Spleen (tissue), 11 donors: ENCODE results near the gene HEG1. TPM values are rescaled to one million over a fixed set of nuclear protein-coding genes. Genes with fewer than 3 reads are reported as not detected.

Experiments used
- DNase-seq: peaks from one replicate; pipeline ENCODE4 v3.0.0-alpha.2; 2020
- H3K27ac ChIP-seq, 8 donors: fragments of 200-600 bp; sonication (generic) in 7 of 8; 1 replicate in 4 of 8; 2 replicates in 4 of 8; pipeline versions ENCODE4 v1.5.0 to v1.8.0; 2016 to 2021; ENCODE audit warnings: inconsistent platforms in 4 of 8, mild to moderate bottlenecking in 4 of 8, moderate library complexity in 1 of 8
- H3K27me3 ChIP-seq, 7 donors: fragments of 200-600 bp; sonication (generic) in 6 of 7; replicated peaks in 1 of 7; 1 replicate in 4 of 7; 2 replicates in 3 of 7; pipeline versions ENCODE4 v1.5.0 to v1.8.0; 2016 to 2021; ENCODE audit warnings: inconsistent platforms in 3 of 7, mild to moderate bottlenecking in 1 of 7
- H3K36me3 ChIP-seq, 6 donors: fragments of 200-600 bp; sonication (generic) in 5 of 6; 1 replicate in 4 of 6; 2 replicates in 2 of 6; pipeline versions ENCODE4 v1.5.0 to v1.8.0; 2016 to 2021; ENCODE audit warnings: inconsistent platforms in 2 of 6
- H3K4me1 ChIP-seq, 6 donors: fragments of 200-600 bp; sonication (generic) in 5 of 6; 1 replicate in 3 of 6; 2 replicates in 3 of 6; pipeline versions ENCODE4 v1.5.0 to v1.8.0; 2016 to 2021; ENCODE audit warnings: inconsistent platforms in 3 of 6
- H3K4me3 ChIP-seq, 8 donors: fragments of 200-600 bp; sonication (generic) in 7 of 8; 1 replicate in 4 of 8; 2 replicates in 4 of 8; pipeline versions ENCODE4 v1.5.0 to v1.8.0; 2016 to 2021; ENCODE audit warnings: inconsistent platforms in 4 of 8, mild to moderate bottlenecking in 4 of 8, moderate library complexity in 2 of 8
- H3K9me3 ChIP-seq, 8 donors: fragments of 200-600 bp; sonication (generic) in 7 of 8; 1 replicate in 4 of 8; 2 replicates in 4 of 8; pipeline versions ENCODE4 v1.5.0 to v1.8.0; 2016 to 2021; ENCODE audit warnings: inconsistent platforms in 4 of 8
- POLR2A ChIP-seq, 3 donors: fragments of 450-650 bp; IDR thresholded peaks; one replicate each; pipeline ENCODE4 v1.5.1; 2017; ENCODE audit warnings: antibody characterized with exemption in 3 of 3, mild to moderate bottlenecking in 1 of 3
- POLR2AphosphoS5 ChIP-seq, 3 donors: sonication (generic); formaldehyde crosslinking; IDR thresholded peaks; one replicate each; pipeline ENCODE4 v1.5.1; 2017; ENCODE audit warnings: antibody characterized with exemption in 3 of 3
- WGBS, 5 donors: extraction: QIAGEN DNeasy Blood & Tissue Kit in 3 of 5; methylation state at CpG; one replicate each; pipeline versions ENCODE4 v1.1.5 to v1.1.7; 2013 to 2018; 5-methylcytosine and 5-hydroxymethylcytosine counted together
- intact Hi-C: fragments of 100-400 bp; cut with DNase I; formaldehyde crosslinking; loops from one replicate; pipeline ENCODE4 v1.15.0; 2023; ENCODE audit warnings: low total_unique reads
- polyA plus RNA-seq, 3 donors: library from polyadenylated mRNA; stranded (reverse); fragments of 200-250 nt; gene quantifications; one replicate each; pipeline ENCODE4 v1.2.1, GENCODE V29; 2013
- total RNA-seq, 7 donors: library from RNA; depleted of rRNA in 3 of 7; stranded (reverse); fragments of >200 nt in 3 of 7; fragmentation: NEBNext Ultra II Directional in 4 of 7; extraction: Animal tissue kit (Norgen Biotek cat#: 25700) in 4 of 7; gene quantifications; one replicate each; pipeline versions ENCODE4 v1.1.0 to v1.2.1, GENCODE V29; 2016 to 2021
- TF ChIP-seq, protein P1 (sequence below), 11 experiments: fragments of 200-600 bp in 7 of 11; fragments of 450-650 bp in 4 of 11; sonication (generic) in 4 of 11; IDR thresholded peaks in 8 of 11; conservative IDR thresholded peaks in 3 of 11; 1 replicate in 7 of 11; 2 replicates in 4 of 11; pipeline versions ENCODE4 v1.4.0 to v1.8.0; 2016 to 2021; ENCODE audit warnings: antibody characterized with exemption in 11 of 11, inconsistent platforms in 4 of 11, mild to moderate bottlenecking in 1 of 11
- donor health status: healthy with polysubstance abuse.
- donor health status: DM: no; HTN: no; CAD: no; lungs with moderate emphysema.
- donor health status: DM: no; HTN: no; CAD: no.
- donor health status: Bipolar disorder and iron deficiency.
- donor health status: healthy.
- donor health status: DM: no; HTN: no; CAD: no.
- donor health status: DM: yes; HTN: yes; CAD: no.

The HEG1 gene
- total and polyA plus RNA-seq, 10 donors, result 3.1 to 87.9 (median 64.7) TPM

DNA sequence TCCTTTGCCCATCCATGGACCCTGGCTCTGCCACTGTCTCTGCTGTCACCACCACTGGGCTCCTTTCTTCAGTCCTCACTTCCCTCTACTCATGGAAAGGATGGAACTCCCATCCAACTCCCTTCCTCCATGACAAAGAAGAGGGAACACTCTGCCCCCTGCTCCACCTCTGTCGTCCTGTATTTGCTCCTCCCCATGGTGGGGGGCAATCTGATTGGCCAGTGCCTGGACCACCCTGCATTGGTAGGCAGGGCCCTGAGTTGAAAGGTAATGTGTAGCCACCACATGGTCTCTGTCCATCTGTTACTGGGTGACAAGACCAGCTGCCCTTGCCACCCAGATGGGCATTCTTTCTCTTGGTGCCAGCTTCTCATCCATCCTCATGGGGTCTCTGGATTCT lies 20.7 kb upstream of the HEG1 start:
- H3K4me3 ChIP-seq, result no peak overlapping the region
- WGBS, 5 donors, result 58 to 88% (median 70%) methylated on average over 1 of the region's 1 CpG
- H3K4me1 ChIP-seq, result peaks cover 0 to 17% (median 2%) of the 10 kb centered on the region in 6 donors

GRCh38 chr3:125075738-125076137 lies 19.9 kb upstream of the HEG1 start:
- intact Hi-C loops, result no loop called here
- Histone ChIP-seq H3K36me3 (no peaks in the 10 kb centered on the region), H3K9me3 (no peaks in the 10 kb centered on the region), H3K4me1 (peaks cover 0 to 17% (median 2%) of the 10 kb centered on the region in 6 donors), H3K27ac (no peak overlapping the region), H3K4me3 (no peak overlapping the region), H3K27me3 (no peaks in the 10 kb centered on the region)
- no peak for TF ChIP-seq POLR2A (IDR thresholded peaks at IDR 0.05)
- TF ChIP-seq POLR2AphosphoS5 (IDR thresholded peaks at IDR 0.05), result no peak
- TF ChIP-seq, protein P1, sequence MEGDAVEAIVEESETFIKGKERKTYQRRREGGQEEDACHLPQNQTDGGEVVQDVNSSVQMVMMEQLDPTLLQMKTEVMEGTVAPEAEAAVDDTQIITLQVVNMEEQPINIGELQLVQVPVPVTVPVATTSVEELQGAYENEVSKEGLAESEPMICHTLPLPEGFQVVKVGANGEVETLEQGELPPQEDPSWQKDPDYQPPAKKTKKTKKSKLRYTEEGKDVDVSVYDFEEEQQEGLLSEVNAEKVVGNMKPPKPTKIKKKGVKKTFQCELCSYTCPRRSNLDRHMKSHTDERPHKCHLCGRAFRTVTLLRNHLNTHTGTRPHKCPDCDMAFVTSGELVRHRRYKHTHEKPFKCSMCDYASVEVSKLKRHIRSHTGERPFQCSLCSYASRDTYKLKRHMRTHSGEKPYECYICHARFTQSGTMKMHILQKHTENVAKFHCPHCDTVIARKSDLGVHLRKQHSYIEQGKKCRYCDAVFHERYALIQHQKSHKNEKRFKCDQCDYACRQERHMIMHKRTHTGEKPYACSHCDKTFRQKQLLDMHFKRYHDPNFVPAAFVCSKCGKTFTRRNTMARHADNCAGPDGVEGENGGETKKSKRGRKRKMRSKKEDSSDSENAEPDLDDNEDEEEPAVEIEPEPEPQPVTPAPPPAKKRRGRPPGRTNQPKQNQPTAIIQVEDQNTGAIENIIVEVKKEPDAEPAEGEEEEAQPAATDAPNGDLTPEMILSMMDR (IDR thresholded peaks at IDR 0.05 in 8 of 11, conservative IDR thresholded peaks at IDR 0.05 in 3 of 11), result no peak
- 51 to 68% (median 56%) methylated on average over 3 of the region's 3 CpGs for WGBS, 5 donors
- no peak for DNase-seq

More for the DNA sequence above, 20.7 kb upstream of the HEG1 start:
- TF ChIP-seq, protein P1 (IDR thresholded peaks at IDR 0.05 in 8 of 11, conservative IDR thresholded peaks at IDR 0.05 in 3 of 11), result no peak
- no peak for TF ChIP-seq POLR2A (IDR thresholded peaks at IDR 0.05)
- no peak for TF ChIP-seq POLR2AphosphoS5 (IDR thresholded peaks at IDR 0.05)
- Histone ChIP-seq H3K9me3 (no peaks in the 10 kb centered on the region), H3K27ac (no peak overlapping the region), H3K36me3 (no peaks in the 10 kb centered on the region), H3K27me3 (no peaks in the 10 kb centered on the region)
- DNase-seq, result no peak
- intact Hi-C loops, result no loop called here

DNA sequence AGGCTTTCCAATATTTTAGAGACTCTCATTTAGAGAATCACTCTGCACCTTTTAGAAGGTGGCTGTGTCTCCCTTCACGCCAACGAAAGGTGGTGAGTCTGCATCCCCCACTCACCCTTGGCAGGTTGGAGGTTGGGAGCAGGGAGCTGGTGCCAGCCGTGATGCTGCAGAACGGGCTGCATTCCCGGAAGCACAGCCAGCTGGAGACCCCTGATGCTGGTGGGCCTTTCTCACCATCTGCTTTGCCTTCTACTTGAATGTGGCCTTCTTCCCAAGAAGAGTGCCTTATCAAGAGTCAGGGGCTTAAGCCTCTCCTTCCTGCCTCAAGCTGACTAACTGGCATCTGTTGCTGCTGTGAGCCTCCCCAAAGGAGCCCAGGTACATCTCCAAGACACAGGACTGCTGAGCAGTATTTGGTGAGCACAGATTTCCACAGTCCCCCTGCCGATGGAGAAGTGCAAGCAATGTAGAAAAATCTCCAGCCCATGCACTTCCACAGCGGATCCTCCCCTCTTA lies 17.7 kb upstream of the HEG1 start:
- no peaks in the 10 kb centered on the region for H3K27me3 ChIP-seq
- intact Hi-C loops, result no loop called here
- peaks cover 0 to 25% (median 9%) of the 10 kb centered on the region in 6 donors for H3K4me1 ChIP-seq
- no peaks in the 10 kb centered on the region for H3K36me3 ChIP-seq
- H3K9me3 ChIP-seq, result no peaks in the 10 kb centered on the region
- H3K27ac ChIP-seq, result no peak overlapping the region
- TF ChIP-seq POLR2A (IDR thresholded peaks at IDR 0.05), result no peak
- no peak for TF ChIP-seq POLR2AphosphoS5 (IDR thresholded peaks at IDR 0.05)
- TF ChIP-seq, protein P1 (IDR thresholded peaks at IDR 0.05 in 8 of 11, conservative IDR thresholded peaks at IDR 0.05 in 3 of 11), result no peak
- WGBS, 5 donors, result 93 to 98% (median 96%) methylated on average over 7 of the region's 7 CpGs
- no peak overlapping the region for H3K4me3 ChIP-seq
- DNase-seq, result no peak

DNA sequence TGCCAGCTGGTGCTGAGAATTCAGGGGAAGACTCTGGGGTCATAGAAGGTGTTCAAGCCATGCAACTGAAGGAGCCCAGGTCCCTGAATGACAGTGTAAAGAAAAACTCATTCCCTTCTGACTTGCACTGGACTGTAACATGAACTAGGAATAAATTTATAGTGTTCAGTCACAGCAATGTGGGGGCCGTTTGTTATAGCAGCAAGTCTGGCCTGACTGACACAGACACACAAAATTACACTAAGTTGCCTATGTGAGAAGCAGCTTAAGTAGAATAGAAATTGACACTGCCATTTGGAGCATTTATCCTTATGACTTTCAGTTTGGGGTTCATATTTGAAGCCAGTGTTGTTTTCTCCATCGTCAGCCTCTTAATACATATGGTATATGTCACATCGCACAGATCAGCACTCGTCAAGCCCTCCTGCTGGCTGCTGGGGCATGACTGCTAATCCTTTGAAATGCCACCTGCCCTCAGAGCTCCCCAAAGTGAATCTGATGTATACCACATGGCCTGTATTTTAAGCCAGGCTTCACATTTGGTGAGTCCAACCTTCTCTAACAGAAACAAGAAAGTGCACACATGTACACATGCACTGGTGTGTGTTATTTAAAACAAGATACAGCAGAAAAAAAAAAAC lies 17.1 kb upstream of the HEG1 start:
- H3K36me3 ChIP-seq, result no peaks in the 10 kb centered on the region
- no peak for DNase-seq
- intact Hi-C loops, result no loop called here
- TF ChIP-seq, protein P1 (IDR thresholded peaks at IDR 0.05 in 8 of 11, conservative IDR thresholded peaks at IDR 0.05 in 3 of 11), result no peak
- TF ChIP-seq POLR2A (IDR thresholded peaks at IDR 0.05) (no peak), POLR2AphosphoS5 (IDR thresholded peaks at IDR 0.05) (no peak)
- H3K27me3 ChIP-seq, result no peaks in the 10 kb centered on the region
- H3K4me3 ChIP-seq, result no peak overlapping the region
- 84 to 96% (median 93%) methylated on average over 4 of the region's 4 CpGs for WGBS, 5 donors
- H3K4me1 ChIP-seq, result peaks cover 0 to 20% (median 7%) of the 10 kb centered on the region in 6 donors
- no peak overlapping the region for H3K27ac ChIP-seq
- no peaks in the 10 kb centered on the region for H3K9me3 ChIP-seq
